ENCODE results near the gene BEND3. TPM values are rescaled to one million over a fixed set of nuclear protein-coding genes. Genes with fewer than 3 reads are reported as not detected.

BEND3 gene
- total and polyA plus RNA-seq, 10 of the 15 experiments (the other 5 are each of a cell fraction or from before 2014, with no cell fraction given): 1.1 to 9.0 (median 3.6) TPM

GRCh38 chr6:107068691-107069630 is 46.4 kb downstream of the BEND3 start:
- no peak overlapping the region for H3K9ac ChIP-seq (ENCODE audit: control insufficient read depth, insufficient read depth, low read length)
- H3K27me3 ChIP-seq (replicated peaks in 1 of 2; ENCODE audit: control insufficient read depth in 2 of 2, insufficient read depth in 2 of 2, low read length in 1 of 2): no peaks in the 10 kb centered on the region
- no peak for TF ChIP-seq PAX5 (IDR thresholded peaks at IDR 0.05; ENCODE audit: borderline replicate concordance, low read depth, low read length)
- TF ChIP-seq IKZF1 (conservative IDR thresholded peaks at IDR 0.05): no peak
- no peak for TF ChIP-seq STAT1 (conservative IDR thresholded peaks at IDR 0.05)
- TF ChIP-seq ATF2 (IDR thresholded peaks at IDR 0.05; ENCODE audit: low read length): no peak
- no peak for TF ChIP-seq WRNIP1 (IDR thresholded peaks at IDR 0.05; ENCODE audit: borderline replicate concordance, low read depth, low read length)
- no peak for TF ChIP-seq STAT3 (IDR thresholded peaks at IDR 0.05; ENCODE audit: low read depth, low read length)
- TF ChIP-seq DPF2 (IDR thresholded peaks at IDR 0.05): no peak
- TF ChIP-seq RAD21 (IDR thresholded peaks at IDR 0.05; ENCODE audit: insufficient read depth, low read depth, low read length): no peak
- no peak for TF ChIP-seq GATAD2B (conservative IDR thresholded peaks at IDR 0.05; ENCODE audit: low read depth)
- TF ChIP-seq E4F1 (IDR thresholded peaks at IDR 0.05; ENCODE audit: borderline replicate concordance, partially characterized antibody): no peak
- no peaks in the 10 kb centered on the region for H3K9me3 ChIP-seq (replicated peaks; ENCODE audit: control insufficient read depth, insufficient read depth, low read length)
- ChIA-PET SMC1A (ENCODE audit: uncharacterized antibody, unreplicated experiment) (no interaction called here), CTCF (no interaction called here), RAD21 (ENCODE audit: unreplicated experiment) (no interaction called here), POLR2A (interaction anchor here (0.6 kb wide), 2 partner anchors 9 to 119 kb away, joined by 3 read pairs; no protein-coding TSS in a partner anchor)
- 99% methylated on average over 60 of the region's 69 CpGs for WGBS (ENCODE audit: insufficient coverage, insufficient replicate concordance, low lambda C conversion rate, missing lambda C conversion rate)
- H3K27ac ChIP-seq (ENCODE audit: control insufficient read depth, insufficient read depth): no peak overlapping the region
- peaks cover 14% of the 10 kb centered on the region for H3K4me1 ChIP-seq (ENCODE audit: control insufficient read depth, insufficient read depth, low read length)
- no TSS peak for BruUV-seq (replicated peaks)
- no peaks in the 10 kb centered on the region for H4K20me1 ChIP-seq (ENCODE audit: control insufficient read depth, insufficient read depth)
- ATAC-seq (no peak), DNase-seq (ENCODE audit: low read depth, low spot score) (no peak), FAIRE-seq (no peak)
- in situ Hi-C loops (cut with MboI): no loop called here
- no peaks in the 10 kb centered on the region for H3K79me2 ChIP-seq (ENCODE audit: control insufficient read depth, insufficient read depth, low read length)
- intact Hi-C loops (cut with micrococcal nuclease; ENCODE audit: unreplicated experiment): no loop called here
- no peak overlapping the region for H3K4me2 ChIP-seq (ENCODE audit: control insufficient read depth, insufficient read depth)
- H3K36me3 ChIP-seq (ENCODE audit: control insufficient read depth in 2 of 2, insufficient read depth in 2 of 2, low read length in 1 of 2): peaks cover 0 to 11% of the 10 kb centered on the region in 2 experiments; a peak in 2 of 4 replicates
- no peak overlapping the region for H2AFZ ChIP-seq (ENCODE audit: control insufficient read depth, low read depth, low read length)
- H3K4me3 ChIP-seq: no peak overlapping the region

All from GM12878 (cell line).